GM21367 (cell line): ENCODE data around the gene SETX.

Experiments
- ATAC-seq: cut with Tn5 transposase; IDR thresholded peaks from one replicate; pipeline ENCODE4 v1.9.1; 2021; ENCODE audit not compliant: unreplicated experiment

SETX gene

DNA sequence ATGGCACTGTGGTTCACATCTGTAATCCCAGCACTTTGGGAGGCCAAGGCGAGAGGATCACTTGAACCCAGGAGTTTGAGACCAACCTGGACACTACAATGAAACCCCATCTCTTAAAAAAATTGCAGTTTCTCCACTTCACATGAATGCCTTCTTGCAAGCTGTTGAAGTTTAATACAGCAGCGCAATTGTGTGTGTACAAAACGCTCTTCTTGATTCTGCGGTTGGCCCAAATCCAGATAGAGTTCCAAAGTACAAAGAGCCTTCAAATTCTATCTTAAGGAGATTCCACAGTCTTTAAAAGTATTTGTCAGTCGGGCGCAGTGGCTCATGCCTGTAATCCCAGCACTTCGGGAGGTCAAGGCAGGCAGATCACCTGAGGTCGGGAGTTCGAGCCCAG is 9.3 kb upstream of the SETX start:
- no peak for ATAC-seq

- no peak for ATAC-seq
Observed at GRCh38 chr9:132357764-132358163, 3.0 kb upstream of the SETX start.

- ATAC-seq = no peak
Observed at GRCh38 chr9:132356324-132356924, 1.6 kb upstream of the SETX start.

- no peak for ATAC-seq
Observed at GRCh38 chr9:132351404-132352045, 3.3 kb downstream of the SETX start.

GRCh38 chr9:132350861-132351315 is 3.9 kb downstream of the SETX start:
- ATAC-seq = no peak

DNA sequence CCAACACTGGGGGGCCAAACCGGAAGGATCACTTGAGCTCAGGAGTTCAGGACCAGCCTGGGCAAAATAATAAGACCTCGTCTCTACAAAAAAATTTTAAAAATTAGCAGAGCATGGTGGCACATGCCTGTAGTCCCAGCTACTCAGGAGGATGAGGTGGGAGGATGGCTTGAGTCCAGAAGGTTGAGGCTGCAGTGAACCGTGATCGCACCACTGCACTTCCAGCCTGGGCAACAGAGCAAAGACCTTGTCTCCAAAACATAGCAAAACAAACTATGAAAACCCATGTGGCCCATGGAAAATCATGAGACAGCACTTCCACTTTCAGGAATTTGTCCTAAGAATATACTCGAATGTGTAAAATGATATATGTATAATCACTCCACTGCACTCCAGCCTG is 6.1 kb downstream of the SETX start:
- ATAC-seq = no peak

DNA sequence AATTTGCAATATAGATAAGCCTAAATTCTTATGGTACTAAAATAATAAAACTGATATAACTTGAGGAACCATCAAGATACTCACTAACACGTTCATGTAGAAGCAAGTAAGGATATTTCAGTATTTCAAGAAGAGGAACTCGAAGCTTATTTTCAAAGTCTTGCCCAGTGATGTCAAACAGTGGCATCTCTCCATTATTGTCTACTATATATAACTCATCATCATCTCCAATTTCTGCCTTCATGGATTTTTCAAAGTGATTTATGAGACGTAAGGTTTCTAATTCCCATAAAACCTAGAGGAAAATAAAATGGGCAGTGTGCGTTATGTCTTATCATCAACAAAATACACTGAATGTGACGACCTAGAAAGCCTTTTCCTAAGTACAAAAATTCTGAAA is 8.6 kb downstream of the SETX start:
- no peak for ATAC-seq

DNA sequence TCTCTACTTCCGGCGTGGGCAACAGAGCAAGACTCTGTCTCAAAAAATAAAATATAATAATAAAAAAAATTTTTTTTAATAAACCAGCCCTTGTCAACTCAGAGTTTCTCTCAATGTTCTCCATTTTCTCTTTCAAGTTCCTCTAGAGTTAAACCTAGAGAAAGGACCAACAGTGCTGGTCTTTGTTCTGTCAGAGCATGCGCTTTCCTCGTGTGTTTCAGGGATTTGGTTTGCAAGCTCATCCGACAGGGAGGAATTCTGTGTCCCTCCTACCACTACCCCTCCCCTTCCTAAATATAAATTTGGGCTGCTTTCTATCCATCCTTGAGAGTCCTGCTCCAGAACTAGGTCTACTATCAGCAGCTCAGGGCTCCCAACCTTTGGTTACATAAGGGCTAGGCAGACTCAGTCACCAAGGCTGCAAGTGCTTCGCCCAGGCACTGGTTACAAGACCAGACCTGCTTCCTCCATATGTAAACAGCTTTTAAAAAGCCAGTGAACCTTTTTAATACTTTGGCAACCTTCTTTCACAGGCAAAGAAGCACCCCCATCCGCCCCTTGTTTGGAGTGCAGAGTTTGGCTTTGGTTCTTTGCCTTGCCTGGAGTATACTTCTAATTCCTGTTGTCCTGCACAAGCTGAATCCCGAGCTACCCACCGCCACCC is 13.5 kb downstream of the SETX start:
- no peak for ATAC-seq

DNA sequence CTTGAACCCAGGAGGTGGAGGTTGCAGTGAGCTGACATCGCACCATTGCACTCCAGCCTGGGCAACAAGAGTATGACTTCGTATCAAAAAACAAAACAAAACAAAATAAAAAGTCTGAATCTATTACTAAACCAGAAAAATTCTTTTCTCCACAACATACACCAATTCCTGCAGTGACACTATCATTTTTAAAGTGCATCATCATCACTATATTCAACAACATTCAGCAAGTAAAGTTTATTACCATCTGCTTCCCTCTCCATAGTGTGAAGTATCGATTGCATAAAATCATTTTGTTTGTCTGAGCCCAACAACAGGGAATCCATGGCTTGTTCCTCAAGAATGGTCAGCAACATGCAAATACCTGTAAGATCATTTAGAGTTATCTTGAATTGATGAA is 20.4 kb downstream of the SETX start:
- ATAC-seq = no peak

- no peak for ATAC-seq
Observed at GRCh38 chr9:132333556-132333955, 21.2 kb downstream of the SETX start.

DNA sequence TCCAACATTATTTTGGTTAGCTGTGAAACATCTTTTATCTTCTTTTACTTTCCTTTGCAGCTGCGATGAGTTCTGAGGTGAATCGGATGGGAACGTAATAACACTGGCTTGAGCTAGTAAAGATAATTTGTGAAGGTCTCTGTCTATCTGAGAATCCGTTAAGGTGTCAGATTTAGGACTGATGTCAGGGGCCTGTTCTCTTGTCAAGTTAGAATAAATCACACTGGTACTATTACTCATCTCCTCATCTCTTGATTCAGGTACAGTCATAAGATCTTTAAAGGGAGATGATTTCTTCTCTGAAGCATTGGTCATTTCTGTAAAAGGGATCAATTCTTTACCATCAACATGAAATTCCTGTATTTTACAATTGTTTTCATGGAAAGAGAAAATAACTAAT is 26.2 kb downstream of the SETX start:
- ATAC-seq = no peak

GRCh38 chr9:132327537-132327936 is 27.2 kb downstream of the SETX start:
- ATAC-seq = no peak

GRCh38 chr9:132324425-132324824 is 30.4 kb downstream of the SETX start:
- ATAC-seq = no peak

DNA sequence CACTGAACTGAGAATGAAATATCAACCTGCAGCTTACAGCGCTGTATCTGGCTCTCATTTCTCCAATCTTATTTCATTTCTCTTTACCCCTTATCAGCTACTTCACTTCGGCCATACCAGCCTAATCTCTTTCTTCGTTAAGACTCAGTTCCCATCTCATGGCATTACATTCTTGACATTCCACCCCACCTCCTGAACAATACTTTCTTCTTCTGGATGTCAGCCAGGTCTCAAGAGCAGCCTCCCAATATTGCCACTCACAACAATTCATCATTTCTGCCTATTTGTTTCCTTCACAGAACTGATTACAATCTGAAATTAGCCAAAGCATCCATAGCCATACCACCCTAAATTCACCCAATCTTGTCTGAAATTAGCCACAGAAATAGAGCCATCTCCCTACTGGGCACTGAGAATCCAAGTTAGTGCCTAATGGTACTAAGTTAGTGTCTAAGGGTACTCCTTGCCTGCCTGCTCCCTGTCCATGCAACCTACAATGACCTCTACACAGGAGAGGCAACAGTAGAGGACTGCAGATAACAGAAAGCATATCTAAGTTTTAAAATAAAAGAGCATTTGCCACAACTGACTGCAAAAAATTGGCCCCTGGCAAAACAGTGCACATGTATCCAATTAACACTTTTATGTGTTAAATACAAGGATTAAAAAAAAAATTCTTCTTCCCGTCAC is 35.2 kb downstream of the SETX start:
- ATAC-seq = no peak

DNA sequence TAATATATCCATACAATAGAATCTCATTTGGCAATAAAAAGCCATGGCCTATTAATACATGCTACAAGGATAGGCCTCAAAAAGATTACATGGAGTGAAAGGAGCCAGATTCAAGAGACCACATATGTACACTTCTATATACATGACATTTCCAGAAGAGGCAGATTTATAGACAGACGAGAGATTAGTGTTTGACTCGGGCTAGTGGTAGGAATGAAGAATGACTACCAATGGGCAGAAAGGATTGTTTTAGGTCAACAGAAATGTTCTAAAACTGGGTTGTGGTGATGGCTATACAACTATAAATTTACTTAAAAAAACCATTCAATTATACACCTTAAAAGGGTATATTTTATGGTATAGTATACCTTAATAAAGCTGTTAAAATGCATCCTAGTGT is 41.9 kb downstream of the SETX start:
- ATAC-seq = no peak

DNA sequence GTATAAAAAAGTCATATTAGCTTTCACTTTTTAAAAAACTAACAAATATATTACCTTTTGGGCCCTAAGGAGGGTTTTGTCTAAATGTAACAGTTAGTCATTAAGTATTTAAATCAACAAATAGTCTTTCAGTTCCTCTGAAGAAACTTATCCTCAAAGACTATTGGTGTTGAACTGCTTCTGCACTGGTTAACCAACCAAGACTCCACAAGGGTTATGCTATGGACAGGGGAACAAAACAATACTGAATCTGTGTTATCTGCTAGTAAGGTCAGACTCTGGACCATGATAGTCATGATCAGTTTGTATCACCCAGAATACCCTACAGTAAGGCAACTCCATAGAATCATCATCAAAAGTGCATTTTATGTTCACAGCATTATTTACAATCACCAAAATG is 42.4 kb downstream of the SETX start:
- ATAC-seq = no peak

DNA sequence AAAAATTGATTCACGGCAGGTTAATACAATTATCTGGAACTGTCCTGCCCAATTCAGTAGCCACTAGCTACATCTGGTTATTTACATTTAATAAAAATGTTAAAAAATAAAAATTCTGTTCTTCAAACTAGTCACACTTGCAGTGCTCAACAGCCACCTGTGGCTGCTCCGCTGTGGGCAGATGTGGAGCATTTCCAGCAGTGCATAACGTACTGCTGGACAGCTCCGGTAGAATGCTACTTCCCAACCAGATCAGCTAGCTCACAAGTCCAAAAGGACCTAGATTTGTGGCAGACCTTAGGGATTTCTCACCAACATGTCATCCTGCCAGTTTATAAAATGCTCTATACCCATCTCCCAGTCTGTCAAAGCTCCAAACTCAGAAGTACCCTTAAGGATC is 42.8 kb downstream of the SETX start:
- ATAC-seq = no peak

DNA sequence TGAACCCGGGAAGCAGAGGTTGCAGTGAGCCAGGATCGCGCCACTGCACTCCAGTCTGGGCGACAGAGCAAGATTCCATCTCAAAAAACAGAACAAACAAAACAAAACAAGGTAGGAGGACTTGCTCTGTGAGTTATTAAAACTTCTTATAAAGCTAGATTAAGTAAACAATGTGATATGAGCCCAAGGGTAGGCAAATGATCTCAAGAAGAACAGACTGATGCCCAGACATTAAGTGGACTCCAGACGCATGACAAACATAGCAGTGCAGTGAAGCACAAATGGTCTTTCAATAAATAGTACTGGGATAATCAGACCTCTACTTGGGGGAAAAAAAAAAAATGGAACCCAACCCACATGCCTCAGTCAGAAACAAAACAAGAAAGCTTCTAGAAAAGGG is 45.7 kb downstream of the SETX start:
- no peak for ATAC-seq

DNA sequence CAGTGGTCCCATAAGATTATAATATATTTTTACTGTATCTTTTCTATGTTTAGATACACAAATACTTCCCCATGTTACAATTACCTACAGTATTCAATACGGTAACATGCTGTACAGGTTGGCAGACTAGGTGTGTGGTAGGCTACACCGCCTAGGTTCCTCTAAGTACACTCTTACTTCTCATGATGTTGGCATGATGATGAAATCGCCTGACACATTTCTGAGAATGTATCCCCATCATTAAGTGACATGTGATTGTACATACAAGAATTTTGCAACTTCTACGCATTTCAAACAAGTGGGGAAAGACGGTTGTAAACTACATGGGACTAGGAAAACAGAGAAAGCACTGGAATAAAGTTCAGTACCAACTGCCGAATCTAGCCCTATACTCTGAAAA is 53.3 kb downstream of the SETX start:
- no peak for ATAC-seq

DNA sequence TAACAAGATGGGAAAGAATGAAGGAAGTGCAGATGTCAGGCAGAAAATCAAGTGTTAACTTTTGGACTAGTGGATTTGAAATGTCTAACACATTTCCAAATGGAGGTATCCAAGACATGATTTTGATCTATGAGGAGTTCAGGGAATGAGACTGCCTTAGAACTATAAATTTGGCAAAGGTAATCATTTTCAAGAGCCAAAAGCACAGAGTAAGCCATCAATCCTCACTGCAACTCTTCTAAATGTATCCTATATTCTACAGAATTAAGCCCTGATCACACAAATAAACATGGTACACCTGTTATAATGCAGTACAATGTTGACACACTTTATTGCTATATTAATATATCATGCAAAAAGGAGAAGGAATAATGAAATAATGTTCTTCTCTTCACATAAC is 55.6 kb downstream of the SETX start:
- ATAC-seq = no peak

GRCh38 chr9:132295181-132295580 is 59.6 kb downstream of the SETX start:
- ATAC-seq = no peak

- no peak for ATAC-seq
Observed at GRCh38 chr9:132293145-132293721, 61.6 kb downstream of the SETX start.
